HFF-Myc (cell line): ENCODE data around the gene OPN1MW3.
A peak's percentile ranks its signal among the peaks of the same experiment; 100 is the strongest.

ENCODE experiments used
- DNase-seq: peaks from one replicate; pipeline ENCODE4 v3.0.0-alpha.2; 2011; ENCODE audit warnings: low read depth; ENCODE audit errors: extremely low read depth
- H3K4me3 ChIP-seq: replicated peaks from 2 replicates; pipeline ENCODE4 v1.5.1; 2011; ENCODE audit warnings: low read depth, mild to moderate bottlenecking, control low read depth, low read length
- CTCF ChIP-seq: IDR thresholded peaks from 2 replicates; pipeline ENCODE4 v1.5.1; 2012; ENCODE audit warnings: mild to moderate bottlenecking, low read depth, low read length, control low read depth; ENCODE audit errors: missing control alignments

The OPN1MW3 gene

DNA sequence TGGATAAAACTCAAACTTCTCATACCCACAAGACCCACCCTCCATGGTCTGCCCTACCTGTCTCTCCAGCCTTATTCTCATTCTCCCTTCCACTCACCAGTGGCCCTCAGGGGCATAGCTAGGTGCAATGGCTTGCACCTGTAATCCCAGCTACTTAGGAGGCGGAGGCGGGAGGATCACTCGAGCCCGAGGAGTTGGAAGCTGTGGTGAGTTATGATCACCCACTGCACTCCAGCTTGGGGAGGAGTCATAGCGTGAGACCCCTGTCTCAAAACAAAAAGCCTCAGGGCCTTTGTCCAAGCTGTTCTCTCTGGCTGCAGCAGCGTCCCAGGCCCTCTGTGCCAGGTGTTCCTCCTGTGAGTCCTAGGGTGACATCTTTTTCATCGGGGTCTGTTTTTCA, 54.7 kb downstream of the OPN1MW3 start:
- TF ChIP-seq CTCF: no peak
- no peak for DNase-seq
- no peak overlapping the region for H3K4me3 ChIP-seq

DNA sequence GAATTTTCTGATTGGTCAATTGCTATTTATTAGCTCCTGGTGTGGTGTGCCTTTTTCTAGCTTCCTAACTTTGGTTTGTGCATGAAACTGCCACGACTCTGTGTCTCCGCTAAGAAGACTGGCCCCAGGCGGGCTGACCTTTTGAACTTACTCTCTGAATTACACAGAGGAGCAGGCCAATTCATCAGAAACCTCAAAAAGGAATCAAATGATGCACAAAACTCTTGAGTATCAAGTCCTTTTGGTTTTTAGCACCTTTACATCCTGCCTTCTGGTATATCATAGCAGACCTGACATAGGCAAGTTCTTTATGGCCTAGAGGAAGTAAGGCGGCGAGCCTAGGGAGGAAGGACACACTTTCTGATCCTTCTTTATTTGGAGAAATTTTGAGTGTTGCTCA, 55.8 kb downstream of the OPN1MW3 start:
- no peak for TF ChIP-seq CTCF
- DNase-seq: no peak
- no peak overlapping the region for H3K4me3 ChIP-seq

DNA sequence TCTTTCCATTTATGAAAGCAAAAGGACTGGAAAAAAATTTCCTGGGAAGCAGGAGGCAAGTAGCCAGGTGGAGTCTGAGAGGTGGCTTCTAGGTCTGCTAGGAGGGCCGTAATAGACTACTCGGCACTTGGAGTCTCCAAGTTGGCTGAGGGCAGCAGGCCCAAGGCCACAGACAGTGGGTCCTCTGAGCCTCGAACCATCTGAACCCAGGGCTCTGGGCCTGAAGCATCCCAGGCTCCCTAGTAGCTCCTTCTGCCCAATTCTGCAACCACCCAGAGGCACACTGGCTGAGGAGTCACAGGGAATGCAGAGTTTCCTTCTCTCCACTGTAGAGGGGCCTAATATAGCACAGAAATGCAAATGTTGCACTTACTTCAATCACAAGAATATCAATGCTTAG, 58.0 kb downstream of the OPN1MW3 start:
- DNase-seq: no peak
- no peak overlapping the region for H3K4me3 ChIP-seq
- no peak for TF ChIP-seq CTCF

DNA sequence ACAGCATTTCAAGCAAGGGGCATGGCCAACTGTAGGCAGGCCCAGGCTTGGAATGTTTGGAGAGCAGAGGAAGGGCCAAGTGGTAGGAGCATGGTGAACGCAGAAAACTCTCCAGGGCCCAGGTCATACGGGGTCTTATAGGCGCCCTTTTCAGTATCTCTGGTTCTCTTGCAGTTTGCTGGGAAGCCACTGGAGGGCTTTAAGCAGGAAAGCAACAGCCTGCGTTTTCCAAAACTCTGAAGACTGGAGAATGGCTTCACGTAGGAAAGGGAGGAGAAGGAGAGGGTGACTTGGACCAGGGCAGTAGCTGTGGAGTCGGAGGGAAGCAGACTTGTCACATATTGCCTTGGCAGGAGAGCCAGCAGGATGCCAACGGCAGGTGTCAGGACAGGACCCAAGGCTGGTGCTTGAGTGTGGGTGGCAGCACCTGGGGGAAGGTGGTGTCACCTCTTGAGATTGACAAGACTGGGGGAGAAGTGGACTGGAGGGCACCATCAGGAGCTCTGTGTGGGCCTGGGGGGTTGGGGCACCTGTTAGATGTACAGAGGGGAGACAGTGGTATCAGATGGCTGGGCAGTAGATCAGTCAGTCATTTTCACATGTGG, 60.1 kb downstream of the OPN1MW3 start:
- DNase-seq: no peak
- peak; percentile 38 for TF ChIP-seq CTCF

GRCh38 chrX:154320406-154320805, 63.0 kb downstream of the OPN1MW3 start:
- TF ChIP-seq CTCF: no peak

More for the DNA sequence above, 60.1 kb downstream of the OPN1MW3 start:
- H3K4me3 ChIP-seq: no peak overlapping the region

More at GRCh38 chrX:154320406-154320805, 63.0 kb downstream of the OPN1MW3 start:
- no peak overlapping the region for H3K4me3 ChIP-seq
- DNase-seq: no peak
